Activated B cell treated with CpG ODN at 0.5 μM for 24 hours (primary cell): ENCODE data around the gene CDSN. TPM values are rescaled to one million over a fixed set of nuclear protein-coding genes. Genes with fewer than 3 reads are reported as not detected.

Experiments
- ATAC-seq: fragments of 200-7000 bp; cut with Tn5 transposase; one replicate; pipeline ENCODE4 v1.10.0; 2021; ENCODE audit warnings: low read depth, mild to moderate bottlenecking, moderate library complexity
- CTCF ChIA-PET: fragments of 350-600 bp; sonication (Branson Sonifier 250); formaldehyde crosslinking; loops from one replicate; lab custom pipeline; 2021; ENCODE audit warnings: antibody characterized with exemption; lab: Charles Lee
- POLR2A ChIA-PET: fragments of 350-600 bp; sonication (Branson Sonifier 250); formaldehyde crosslinking; loops from one replicate; lab custom pipeline; 2021; ENCODE audit warnings: antibody characterized with exemption; lab: Charles Lee
- DNase-seq: peaks from one replicate; pipeline ENCODE4 v3.0.0; 2022
- H3K27ac Mint-ChIP-seq: one replicate; pipeline ENCODE4 v1.8.0; 2020; ENCODE audit warnings: mixed read lengths
- H3K27me3 Mint-ChIP-seq: one replicate; pipeline ENCODE4 v1.8.0; 2021; ENCODE audit warnings: mixed read lengths
- H3K36me3 Mint-ChIP-seq: one replicate; pipeline ENCODE4 v1.8.0; 2021; ENCODE audit warnings: low read depth, mixed read lengths
- H3K4me1 Mint-ChIP-seq: one replicate; pipeline ENCODE4 v1.8.0; 2021; ENCODE audit warnings: mixed read lengths
- H3K4me3 Mint-ChIP-seq: one replicate; pipeline ENCODE4 v1.8.0; 2020; ENCODE audit warnings: mild to moderate bottlenecking, mixed read lengths
- H3K9me3 Mint-ChIP-seq: one replicate; pipeline ENCODE4 v1.8.0; 2020; ENCODE audit warnings: mixed read lengths
- intact Hi-C: fragments of 100-400 bp; cut with micrococcal nuclease; formaldehyde crosslinking; loops from one replicate; pipeline ENCODE4 v1.15.1; 2024
- total RNA-seq: library from RNA; stranded (reverse); gene quantifications from 2 replicates; pipeline ENCODE4 v1.2.3, GENCODE V29; 2022
- TF ChIP-seq, protein P1 (sequence below): fragments of 200-600 bp; IDR thresholded peaks from one replicate; pipeline ENCODE4 v1.8.0; 2022; ENCODE audit warnings: antibody characterized with exemption, mild to moderate bottlenecking

The CDSN gene
- total RNA-seq, 1 donor from 2014 or later, result not detected

DNA sequence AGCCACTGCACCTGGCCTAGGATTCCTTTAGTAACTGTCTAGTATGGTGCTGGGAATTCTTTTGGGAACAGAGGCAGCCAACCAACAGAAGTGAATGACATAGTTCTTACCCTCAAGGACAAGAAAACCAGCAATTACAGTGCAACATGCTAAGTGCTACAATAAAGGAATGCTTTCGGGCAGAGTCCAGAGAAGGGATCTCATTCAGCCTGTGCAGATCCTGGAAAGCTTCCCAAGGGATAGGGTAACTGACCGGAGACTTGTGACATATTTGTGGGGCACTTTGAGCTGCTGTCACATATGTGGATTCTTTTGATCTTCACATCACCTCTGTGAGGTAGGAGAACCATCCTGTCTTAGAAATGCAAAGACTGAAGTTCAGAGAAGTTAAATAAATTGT is 54.7 kb downstream of the CDSN start:
- no peak overlapping the region for H3K4me3 Mint-ChIP-seq
- H3K4me1 Mint-ChIP-seq, result peaks cover 5% of the 10 kb centered on the region
- TF ChIP-seq, protein P1, sequence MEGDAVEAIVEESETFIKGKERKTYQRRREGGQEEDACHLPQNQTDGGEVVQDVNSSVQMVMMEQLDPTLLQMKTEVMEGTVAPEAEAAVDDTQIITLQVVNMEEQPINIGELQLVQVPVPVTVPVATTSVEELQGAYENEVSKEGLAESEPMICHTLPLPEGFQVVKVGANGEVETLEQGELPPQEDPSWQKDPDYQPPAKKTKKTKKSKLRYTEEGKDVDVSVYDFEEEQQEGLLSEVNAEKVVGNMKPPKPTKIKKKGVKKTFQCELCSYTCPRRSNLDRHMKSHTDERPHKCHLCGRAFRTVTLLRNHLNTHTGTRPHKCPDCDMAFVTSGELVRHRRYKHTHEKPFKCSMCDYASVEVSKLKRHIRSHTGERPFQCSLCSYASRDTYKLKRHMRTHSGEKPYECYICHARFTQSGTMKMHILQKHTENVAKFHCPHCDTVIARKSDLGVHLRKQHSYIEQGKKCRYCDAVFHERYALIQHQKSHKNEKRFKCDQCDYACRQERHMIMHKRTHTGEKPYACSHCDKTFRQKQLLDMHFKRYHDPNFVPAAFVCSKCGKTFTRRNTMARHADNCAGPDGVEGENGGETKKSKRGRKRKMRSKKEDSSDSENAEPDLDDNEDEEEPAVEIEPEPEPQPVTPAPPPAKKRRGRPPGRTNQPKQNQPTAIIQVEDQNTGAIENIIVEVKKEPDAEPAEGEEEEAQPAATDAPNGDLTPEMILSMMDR, result no peak
- CTCF ChIA-PET, result no interaction called here
- no peaks in the 10 kb centered on the region for H3K27me3 Mint-ChIP-seq
- intact Hi-C loops, result no loop called here
- H3K36me3 Mint-ChIP-seq, result no peaks in the 10 kb centered on the region
- DNase-seq, result no peak
- no peaks in the 10 kb centered on the region for H3K9me3 Mint-ChIP-seq
- no peak for ATAC-seq
- H3K27ac Mint-ChIP-seq, result no peak overlapping the region
- POLR2A ChIA-PET, result no interaction called here

Other genes starting within 250 kb of the CDSN start
- gene DDR1, start 235.9 kb downstream of the CDSN start, total RNA-seq, result 16.8 and 18.7 TPM in 2 replicates
- 37.8 and 42.3 TPM in 2 replicates for gene GTF2H4, start 212.2 kb downstream of the CDSN start, total RNA-seq
- 39.4 and 47.8 TPM in 2 replicates for gene VARS2, start 206.2 kb downstream of the CDSN start, total RNA-seq
- not detected in 2 replicates for gene SFTA2, start 188.3 kb downstream of the CDSN start, total RNA-seq
- gene MUCL3, start 179.5 kb downstream of the CDSN start, total RNA-seq, result not detected in 2 replicates
- gene MUC21, start 136.7 kb downstream of the CDSN start, total RNA-seq, result not detected in 2 replicates
- not detected in 2 replicates for gene MUC22, start 110.0 kb downstream of the CDSN start, total RNA-seq
- gene C6orf15, start 7.9 kb downstream of the CDSN start, total RNA-seq, result not detected in 2 replicates
- gene PSORS1C1, start 5.6 kb downstream of the CDSN start, total RNA-seq, result 0.49 and 0.93 TPM in 2 replicates
- gene PSORS1C2, start 18.6 kb upstream of the CDSN start, total RNA-seq, result not detected in 2 replicates
- 32.3 and 37.6 TPM in 2 replicates for gene CCHCR1, start 37.4 kb upstream of the CDSN start, total RNA-seq
- gene TCF19, start 38.1 kb upstream of the CDSN start, total RNA-seq, result 17.3 TPM in 2 replicates
- 2.3 and 4.7 TPM in 2 replicates for gene POU5F1, start 50.2 kb upstream of the CDSN start, total RNA-seq
- gene HLA-C, start 151.6 kb upstream of the CDSN start, total RNA-seq, result 762 and 793 TPM in 2 replicates
- 3,667 and 3,668 TPM in 2 replicates for gene HLA-B, start 236.7 kb upstream of the CDSN start, total RNA-seq